ENCODE results near the gene ZMYND10. TPM values are rescaled to one million over a fixed set of nuclear protein-coding genes. Genes with fewer than 3 reads are reported as not detected.

ZMYND10 gene
- total and polyA plus RNA-seq, 9 of the 15 experiments (the other 6 are each of a cell fraction or from before 2014, with no cell fraction given) = 0.20 to 2.8 (median 0.70) TPM

DNA sequence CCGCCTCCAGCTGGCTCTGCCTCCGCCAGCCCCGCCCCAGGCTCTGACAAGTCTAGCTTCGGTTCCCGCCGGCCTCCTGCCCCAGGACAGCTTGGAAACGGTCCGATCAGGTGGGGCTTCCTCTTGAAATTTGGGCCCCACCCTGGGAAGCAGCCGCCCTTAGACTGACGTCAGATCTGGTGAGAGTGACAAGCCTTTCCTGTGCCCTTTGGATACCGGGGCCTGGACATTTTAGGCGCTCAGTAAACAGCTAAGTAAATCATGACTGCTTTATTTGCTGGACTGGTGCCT is 45.9 kb downstream of the ZMYND10 start (continued):
- 0 out of 2 replicates have a peak, but pooled peaks have one; percentile 6 for TF ChIP-seq POLR2AphosphoS5 (IDR thresholded peaks at IDR 0.05; ENCODE audit: control insufficient read depth, insufficient read depth, low read depth, low read length)
- peak; percentile 75 for TF ChIP-seq TARDBP (IDR thresholded peaks at IDR 0.05)
- TF ChIP-seq ESRRA (IDR thresholded peaks at IDR 0.05; ENCODE audit: borderline replicate concordance, low read depth) = peak; percentile 20; the same call in 1 of the 2 replicates
- no peak for TF ChIP-seq PTTG1 (tag; IDR thresholded peaks at IDR 0.05; ENCODE audit: low read depth)
- TF ChIP-seq POLR2AphosphoS2 (IDR thresholded peaks at IDR 0.05; ENCODE audit: low read length) = peak; percentile 21; the same call in 1 of the 2 replicates
- no peak for TF ChIP-seq SMARCA4 (IDR thresholded peaks at IDR 0.05)
- no peak for TF ChIP-seq CBX2 (IDR thresholded peaks at IDR 0.05; ENCODE audit: insufficient read depth, low read length, poor library complexity, severe bottlenecking)
- TF ChIP-seq NUFIP1 (IDR thresholded peaks at IDR 0.05; ENCODE audit: partially characterized antibody) = no peak
- peak; percentile 31; the same call in 1 of the 2 replicates for TF ChIP-seq RAD51 (IDR thresholded peaks at IDR 0.05; ENCODE audit: borderline replicate concordance, low read depth)

DNA sequence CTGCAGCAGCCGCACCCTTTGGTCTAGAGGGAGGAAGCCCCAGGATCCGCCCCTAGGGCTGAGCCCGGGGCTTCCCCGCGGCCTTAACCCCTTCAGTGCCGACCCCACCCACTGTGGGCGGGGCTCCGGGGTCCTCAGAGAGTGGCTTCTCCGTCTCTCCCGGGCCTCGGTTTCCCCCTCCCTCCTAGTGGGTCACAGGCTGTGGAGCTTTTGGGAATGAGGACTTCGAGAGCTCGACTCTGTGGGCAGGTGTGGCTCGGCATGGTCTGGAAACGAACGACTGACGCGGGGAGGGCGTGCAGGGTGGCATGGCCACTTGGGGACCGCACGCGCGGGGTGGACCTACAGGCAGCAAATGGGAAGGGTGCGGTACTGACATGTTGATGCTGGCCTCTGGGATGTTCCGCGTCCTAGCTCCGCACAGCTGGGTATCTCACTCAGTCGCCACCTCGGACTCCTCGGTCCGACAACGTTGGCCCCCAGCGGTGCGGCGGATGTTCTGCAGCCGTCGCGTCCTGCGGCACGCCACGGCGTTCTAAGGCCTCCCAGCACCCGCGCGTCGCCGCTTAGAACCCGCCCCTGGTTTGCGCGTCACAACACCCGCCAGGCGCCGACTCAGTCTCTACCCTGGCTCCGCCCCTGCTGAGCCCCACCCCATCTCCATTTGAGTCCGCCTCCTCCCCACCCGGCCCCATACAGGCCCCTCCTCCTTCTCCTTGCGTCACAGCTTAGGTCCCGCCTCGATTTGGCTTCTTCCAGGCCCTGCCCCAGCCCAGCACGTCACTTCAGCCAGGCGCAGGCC is 46.5 kb downstream of the ZMYND10 start, which contains the start of the genes HYAL3 and NAA80:
HYAL3 (minus strand) TSS at position 570 of the 802 bp plus-strand sequence. CDS start 3,803 bp downstream, outside the sequence.
NAA80 (minus strand) TSS at position 570 of the 802 bp plus-strand sequence. CDS start 1,942 bp downstream, outside the sequence.
- Histone ChIP-seq H3K36me3 (ENCODE audit: control insufficient read depth, insufficient read depth, low read length) (peaks cover 19% of the 10 kb centered on the region; the same call in 2 of the 3 replicates), H2AFZ (ENCODE audit: low read depth, low read length) (peak within 1 kb of the TSS; percentile 92), H3K79me2 (ENCODE audit: control insufficient read depth, insufficient read depth, low read length) (peaks cover 49% of the 10 kb centered on the region), H3K4me3 (peak within 1 kb of the TSS; percentile 83), H4K20me1 (replicated peaks; ENCODE audit: control insufficient read depth, insufficient read depth, low read length) (no peaks in the 10 kb centered on the region), H3K4me2 (ENCODE audit: insufficient read depth, low read length) (peak within 1 kb of the TSS; percentile 94), H3K27ac (ENCODE audit: extremely low read depth, low read depth, low read length) (peak within 1 kb of the TSS; percentile 99), H3K9me3 (replicated peaks; ENCODE audit: control insufficient read depth, insufficient read depth, low read depth, low read length) (no peaks in the 10 kb centered on the region), H3K27me3 (ENCODE audit: control insufficient read depth in 2 of 2, insufficient read depth in 2 of 2, low read length in 2 of 2) (no peaks in the 10 kb centered on the region), H3K9ac (ENCODE audit: insufficient read depth in 1 of 2, low read depth in 2 of 2, low read length in 2 of 2) (peak within 1 kb of the TSS; percentile 94 to 97), H3K4me1 (replicated peaks in 1 of 2; ENCODE audit: control insufficient read depth in 2 of 2, insufficient read depth in 2 of 2, low read length in 2 of 2) (peaks cover 22 to 72% of the 10 kb centered on the region in 2 experiments; a peak in 4 of 5 replicates), H3K9me1 (ENCODE audit: control insufficient read depth, insufficient read depth, low read length) (no peaks in the 10 kb centered on the region)
- in situ Hi-C loops (cut with MboI) = no loop called here
- CTCF ChIA-PET (ENCODE audit: low intra/inter-chr PET ratio) = interaction anchor here (0.6 to 0.7 kb wide), 2 partner anchors 72 to 369 kb away, joined by 3 to 9 read pairs; no protein-coding TSS in a partner anchor
- DNase-seq (ENCODE audit: extremely low read depth in 1 of 4, low spot score in 3 of 4) (peak; percentile 89 to 97 (median 93)), ATAC-seq (peak; percentile 85), FAIRE-seq (peak; percentile 99)
- POLR2A ChIA-PET = interaction anchor here (0.6 to 1.5 kb wide), 9 partner anchors 11 to 51 kb away, joined by 3 to 8 read pairs (median 3); partner anchors contain the start of gene TUSC2
- intact Hi-C loops (cut with micrococcal nuclease) = loop anchor here (2.0 kb wide), 1 partner anchor 30 kb away; the partner anchor contains the start of gene TUSC2
- 0% methylated on average over 32 of the region's 61 CpGs for WGBS (ENCODE audit: insufficient coverage, low coverage, missing lambda C conversion rate)
- BruUV-seq (replicated peaks) = no TSS peak
- TF ChIP-seq ZNF12 (CRISPR knock-in tag; IDR thresholded peaks at IDR 0.05) (no peak), ZNF143 (CRISPR knock-in tag; IDR thresholded peaks at IDR 0.05) (no peak), BHLHE40 (IDR thresholded peaks at IDR 0.05; ENCODE audit: low read length) (peak; percentile 60; the same call in 1 of the 2 replicates), ZNF134 (CRISPR knock-in tag; conservative IDR thresholded peaks at IDR 0.05) (no peak), MTA1 (IDR thresholded peaks at IDR 0.05; ENCODE audit: borderline replicate concordance) (peak; percentile 62)
- TF ChIP-seq, protein P1, sequence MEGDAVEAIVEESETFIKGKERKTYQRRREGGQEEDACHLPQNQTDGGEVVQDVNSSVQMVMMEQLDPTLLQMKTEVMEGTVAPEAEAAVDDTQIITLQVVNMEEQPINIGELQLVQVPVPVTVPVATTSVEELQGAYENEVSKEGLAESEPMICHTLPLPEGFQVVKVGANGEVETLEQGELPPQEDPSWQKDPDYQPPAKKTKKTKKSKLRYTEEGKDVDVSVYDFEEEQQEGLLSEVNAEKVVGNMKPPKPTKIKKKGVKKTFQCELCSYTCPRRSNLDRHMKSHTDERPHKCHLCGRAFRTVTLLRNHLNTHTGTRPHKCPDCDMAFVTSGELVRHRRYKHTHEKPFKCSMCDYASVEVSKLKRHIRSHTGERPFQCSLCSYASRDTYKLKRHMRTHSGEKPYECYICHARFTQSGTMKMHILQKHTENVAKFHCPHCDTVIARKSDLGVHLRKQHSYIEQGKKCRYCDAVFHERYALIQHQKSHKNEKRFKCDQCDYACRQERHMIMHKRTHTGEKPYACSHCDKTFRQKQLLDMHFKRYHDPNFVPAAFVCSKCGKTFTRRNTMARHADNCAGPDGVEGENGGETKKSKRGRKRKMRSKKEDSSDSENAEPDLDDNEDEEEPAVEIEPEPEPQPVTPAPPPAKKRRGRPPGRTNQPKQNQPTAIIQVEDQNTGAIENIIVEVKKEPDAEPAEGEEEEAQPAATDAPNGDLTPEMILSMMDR (IDR thresholded peaks at IDR 0.05 in 2 of 3, conservative IDR thresholded peaks at IDR 0.05 in 1 of 3; ENCODE audit: insufficient read depth in 2 of 3, low read depth in 1 of 3, low read length in 3 of 3) = peak; percentile 38 to 44 (median 41); a peak in 4 of 6 replicates
- TF ChIP-seq, protein P2, sequence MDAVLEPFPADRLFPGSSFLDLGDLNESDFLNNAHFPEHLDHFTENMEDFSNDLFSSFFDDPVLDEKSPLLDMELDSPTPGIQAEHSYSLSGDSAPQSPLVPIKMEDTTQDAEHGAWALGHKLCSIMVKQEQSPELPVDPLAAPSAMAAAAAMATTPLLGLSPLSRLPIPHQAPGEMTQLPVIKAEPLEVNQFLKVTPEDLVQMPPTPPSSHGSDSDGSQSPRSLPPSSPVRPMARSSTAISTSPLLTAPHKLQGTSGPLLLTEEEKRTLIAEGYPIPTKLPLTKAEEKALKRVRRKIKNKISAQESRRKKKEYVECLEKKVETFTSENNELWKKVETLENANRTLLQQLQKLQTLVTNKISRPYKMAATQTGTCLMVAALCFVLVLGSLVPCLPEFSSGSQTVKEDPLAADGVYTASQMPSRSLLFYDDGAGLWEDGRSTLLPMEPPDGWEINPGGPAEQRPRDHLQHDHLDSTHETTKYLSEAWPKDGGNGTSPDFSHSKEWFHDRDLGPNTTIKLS (IDR thresholded peaks at IDR 0.05; ENCODE audit: borderline replicate concordance, low read depth) = peak; percentile 75; the same call in 1 of the 2 replicates
- TF ChIP-seq, protein P3, sequence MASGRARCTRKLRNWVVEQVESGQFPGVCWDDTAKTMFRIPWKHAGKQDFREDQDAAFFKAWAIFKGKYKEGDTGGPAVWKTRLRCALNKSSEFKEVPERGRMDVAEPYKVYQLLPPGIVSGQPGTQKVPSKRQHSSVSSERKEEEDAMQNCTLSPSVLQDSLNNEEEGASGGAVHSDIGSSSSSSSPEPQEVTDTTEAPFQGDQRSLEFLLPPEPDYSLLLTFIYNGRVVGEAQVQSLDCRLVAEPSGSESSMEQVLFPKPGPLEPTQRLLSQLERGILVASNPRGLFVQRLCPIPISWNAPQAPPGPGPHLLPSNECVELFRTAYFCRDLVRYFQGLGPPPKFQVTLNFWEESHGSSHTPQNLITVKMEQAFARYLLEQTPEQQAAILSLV (tag; IDR thresholded peaks at IDR 0.05) = no peak

Data from K562 (cell line).